DMS53 treated with DMSO at 0.1 percent for 48 hours (cell line): ENCODE data around the gene GIMAP6.
"Not testable (repeated sequence)": the region's sequence is repeated elsewhere in the genome, so short reads cannot be mapped to it uniquely, and the experiment has no call there.

ENCODE experiments used
- DNase-seq: peaks from one replicate; lab custom pipeline; 2025; ENCODE audit not compliant: unreplicated experiment; lab: John Stamatoyannopoulos, UW

GIMAP6 gene

GRCh38 chr7:150645259-150646020, 13.3 kb upstream of the GIMAP6 start:
- no peak for DNase-seq

- DNase-seq = no peak
These were observed 10.7 kb upstream of the GIMAP6 start for GRCh38 chr7:150642926-150643325.

- DNase-seq = no peak
These were observed 9.7 kb upstream of the GIMAP6 start for GRCh38 chr7:150641854-150642253.

GRCh38 chr7:150633926-150634325, 1.7 kb upstream of the GIMAP6 start:
- no peak for DNase-seq

- no peak for DNase-seq
These were observed 930 bp downstream of the GIMAP6 start for GRCh38 chr7:150631084-150631826.

GRCh38 chr7:150629347-150629746, 2.8 kb downstream of the GIMAP6 start:
- DNase-seq = no peak

GRCh38 chr7:150627959-150628358, 4.2 kb downstream of the GIMAP6 start:
- no peak for DNase-seq

GRCh38 chr7:150626696-150627095, 5.5 kb downstream of the GIMAP6 start:
- DNase-seq = no peak

GRCh38 chr7:150621376-150621775, 10.8 kb downstream of the GIMAP6 start:
- DNase-seq = no peak

- DNase-seq = no peak
These were observed 11.4 kb downstream of the GIMAP6 start for GRCh38 chr7:150620617-150621371.

- no peak for DNase-seq
These were observed 12.1 kb downstream of the GIMAP6 start for GRCh38 chr7:150620061-150620460.

GRCh38 chr7:150615221-150615755, 16.9 kb downstream of the GIMAP6 start:
- DNase-seq = not testable (repeated sequence)

GRCh38 chr7:150614426-150614825, 17.8 kb downstream of the GIMAP6 start:
- not testable (repeated sequence) for DNase-seq

GRCh38 chr7:150613880-150614279, 18.3 kb downstream of the GIMAP6 start:
- no peak for DNase-seq

GRCh38 chr7:150612925-150613324, 19.3 kb downstream of the GIMAP6 start:
- no peak for DNase-seq

- no peak for DNase-seq
These were observed 22.0 kb downstream of the GIMAP6 start for GRCh38 chr7:150610233-150610632.

GRCh38 chr7:150603600-150603999, 28.6 kb downstream of the GIMAP6 start:
- DNase-seq = not testable (repeated sequence)

GRCh38 chr7:150595361-150595760, 36.8 kb downstream of the GIMAP6 start:
- no peak for DNase-seq

GRCh38 chr7:150594805-150595204, 37.4 kb downstream of the GIMAP6 start:
- no peak for DNase-seq

- DNase-seq = no peak
These were observed 44.6 kb downstream of the GIMAP6 start for GRCh38 chr7:150587551-150587950.

- DNase-seq = no peak
These were observed 45.4 kb downstream of the GIMAP6 start for GRCh38 chr7:150586785-150587152.
